Ectodermal cell (in vitro differentiated cells): ENCODE data around the gene PRR19.
"Not testable (repeated sequence)": the region's sequence is repeated elsewhere in the genome, so short reads cannot be mapped to it uniquely, and the experiment has no call there.

Experiments used
- H3K27ac ChIP-seq: 2 replicates; pipeline ENCODE4 v1.7.0; 2013; ENCODE audit warnings: mild to moderate bottlenecking, low read depth, low read length; ENCODE audit not compliant: insufficient read depth, poor library complexity, severe bottlenecking
- H3K27me3 ChIP-seq: 2 replicates; pipeline ENCODE4 v1.7.0; 2013; ENCODE audit warnings: mild to moderate bottlenecking, low read length; ENCODE audit not compliant: insufficient read depth, control insufficient read depth, poor library complexity, severe bottlenecking
- H3K36me3 ChIP-seq: one replicate; pipeline ENCODE4 v1.7.0; 2013; ENCODE audit warnings: low read length; ENCODE audit not compliant: control insufficient read depth, insufficient read depth
- H3K4me1 ChIP-seq: one replicate; pipeline ENCODE4 v1.7.0; 2013; ENCODE audit warnings: low read length; ENCODE audit not compliant: control insufficient read depth, insufficient read depth
- H3K4me3 ChIP-seq: 2 replicates; pipeline ENCODE4 v1.7.0; 2013; ENCODE audit warnings: low read depth, low read length, control low read depth; ENCODE audit not compliant: insufficient read depth
- H3K9me3 ChIP-seq: 2 replicates; pipeline ENCODE4 v1.7.0; 2013; ENCODE audit warnings: mild to moderate bottlenecking, low read length, moderate library complexity; ENCODE audit not compliant: control insufficient read depth
- WGBS, 2 experiments: methylation state at CpG; one replicate each; pipeline ENCODE4 v1.1.7; 2013; ENCODE audit warnings: missing lambda C conversion rate in 2 of 2; 5-methylcytosine and 5-hydroxymethylcytosine counted together

Gene PRR19

DNA sequence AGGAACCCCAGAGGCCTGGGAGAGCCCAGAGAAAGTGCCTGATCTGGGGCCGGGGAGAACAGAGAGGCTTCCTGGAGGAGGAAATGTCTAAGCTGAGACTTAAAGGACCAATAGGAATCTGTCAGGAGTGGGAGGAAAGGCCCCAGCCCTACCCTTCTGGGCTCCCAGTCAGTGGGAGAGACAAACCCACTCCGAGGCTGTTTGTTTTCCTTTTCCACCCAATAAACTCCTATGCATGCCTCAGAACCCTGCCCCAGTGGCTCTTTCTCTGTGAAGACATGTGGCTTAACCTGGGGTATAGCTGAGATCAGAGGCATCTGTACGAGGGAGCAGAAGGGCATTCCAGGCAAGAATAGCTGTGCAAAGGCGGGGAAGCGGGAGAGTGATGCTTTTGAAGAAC lies 25.4 kb downstream of the PRR19 start:
- Histone ChIP-seq H3K27me3 (peaks cover 28% of the 10 kb centered on the region), H3K36me3 (no peaks in the 10 kb centered on the region), H3K9me3 (no peaks in the 10 kb centered on the region), H3K4me1 (peaks cover 5% of the 10 kb centered on the region), H3K4me3 (no peak overlapping the region), H3K27ac (no peak overlapping the region)
- 96 to 97% methylated on average over 5 of the region's 5 CpGs for WGBS, 2 experiments

DNA sequence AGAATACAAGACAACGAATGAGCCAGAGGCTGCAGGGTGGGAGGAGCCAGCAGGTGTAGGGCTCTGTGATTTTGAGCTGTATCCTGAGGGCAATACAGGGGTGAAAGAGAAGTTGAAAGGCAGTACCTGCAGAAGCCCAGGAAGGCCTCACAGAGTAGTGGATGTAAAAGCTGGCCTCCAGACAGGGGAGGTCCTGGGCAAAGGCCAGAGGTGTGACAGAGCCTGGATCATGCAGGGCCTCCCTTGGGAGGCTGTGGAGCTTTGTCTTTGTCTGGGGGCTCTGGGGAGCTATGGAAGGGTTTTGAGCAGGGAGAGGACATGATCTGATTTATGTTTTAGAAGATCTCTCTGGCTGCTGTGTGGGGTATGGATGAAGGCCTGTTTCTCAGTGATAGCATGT lies 26.2 kb downstream of the PRR19 start:
- Histone ChIP-seq H3K4me3 (no peak overlapping the region), H3K4me1 (peaks cover 5% of the 10 kb centered on the region), H3K27me3 (peaks cover 20% of the 10 kb centered on the region), H3K27ac (no peak overlapping the region), H3K9me3 (no peaks in the 10 kb centered on the region), H3K36me3 (no peaks in the 10 kb centered on the region)
- 92 to 93% methylated on average over 1 of the region's 1 CpG for WGBS, 2 experiments

DNA sequence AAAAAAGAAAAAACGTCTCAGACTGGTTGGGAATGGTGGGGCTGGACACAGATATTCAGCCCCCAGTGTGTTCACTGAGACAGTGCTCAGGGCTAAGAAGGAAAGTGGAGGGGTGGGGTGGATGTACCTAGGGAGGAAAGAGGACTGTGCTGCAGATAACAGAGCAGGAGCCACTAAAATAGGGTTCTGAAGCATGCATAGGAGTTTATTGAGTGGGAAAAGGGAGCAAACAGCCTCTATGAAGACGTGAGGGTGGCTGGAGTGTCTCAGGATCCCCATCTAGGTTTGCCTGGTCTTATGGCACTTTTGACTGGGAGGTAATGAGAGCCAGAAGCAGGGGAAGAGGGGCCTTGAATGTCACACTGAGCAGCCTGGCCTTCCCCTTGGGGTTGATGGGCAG lies 26.9 kb downstream of the PRR19 start:
- H3K4me1 ChIP-seq, result peaks cover 5% of the 10 kb centered on the region
- H3K27me3 ChIP-seq, result peaks cover 13% of the 10 kb centered on the region
- WGBS, 2 experiments, result 82 to 88% methylated on average over 2 of the region's 2 CpGs
- H3K4me3 ChIP-seq, result no peak overlapping the region
- no peak overlapping the region for H3K27ac ChIP-seq
- no peaks in the 10 kb centered on the region for H3K36me3 ChIP-seq
- H3K9me3 ChIP-seq, result no peaks in the 10 kb centered on the region

DNA sequence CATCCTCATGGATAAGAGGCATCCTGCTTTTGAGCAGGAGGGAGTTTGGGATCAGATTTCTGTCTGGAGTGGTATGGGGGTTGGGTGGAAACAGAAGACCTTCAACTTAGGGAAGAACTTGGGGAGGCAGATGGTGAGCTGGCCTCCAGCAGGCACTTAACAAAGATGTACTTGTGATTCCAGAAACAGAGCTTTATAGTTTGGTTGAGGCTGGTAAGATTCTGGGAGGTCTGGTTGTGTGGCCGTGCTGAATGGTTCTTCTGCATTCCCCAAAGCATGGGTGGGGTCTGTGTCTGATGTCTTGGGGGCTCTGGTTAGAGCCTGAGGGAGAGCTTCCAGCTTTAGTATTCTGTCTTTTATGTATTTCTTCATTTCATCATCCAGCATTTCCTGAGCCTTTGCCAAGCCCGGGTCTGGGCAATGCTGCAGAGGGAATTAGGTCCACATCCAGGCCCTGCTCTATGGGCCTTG lies 28.3 kb downstream of the PRR19 start:
- Histone ChIP-seq H3K9me3 (no peaks in the 10 kb centered on the region), H3K4me3 (no peak overlapping the region), H3K27me3 (no peaks in the 10 kb centered on the region), H3K27ac (no peak overlapping the region), H3K4me1 (peaks cover 5% of the 10 kb centered on the region), H3K36me3 (no peaks in the 10 kb centered on the region)
- WGBS, 2 experiments, result 85 to 87% methylated on average over 2 of the region's 2 CpGs

DNA sequence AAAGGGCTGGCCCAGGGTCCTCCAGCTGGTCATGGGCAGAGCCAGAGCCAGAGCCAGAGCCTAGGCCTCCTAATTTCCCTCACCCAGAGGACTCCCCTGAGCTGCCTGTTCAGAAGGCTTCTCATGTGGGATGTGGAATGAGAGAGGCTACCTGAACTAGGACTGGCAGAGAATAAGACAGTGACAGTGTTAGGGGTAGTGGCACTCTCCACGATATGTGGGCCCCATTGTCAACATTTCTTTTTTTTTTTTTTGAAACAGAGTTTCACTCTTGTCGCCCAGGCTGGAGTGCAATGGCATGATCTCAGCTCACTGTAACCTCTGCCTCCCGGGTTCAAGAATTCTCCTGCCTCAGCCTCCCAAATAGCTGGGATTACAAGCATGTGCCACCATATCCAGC lies 29.4 kb downstream of the PRR19 start:
- WGBS, 2 experiments, result 89 to 92% methylated on average over 3 of the region's 3 CpGs
- H3K4me1 ChIP-seq, H3K27ac ChIP-seq, H3K9me3 ChIP-seq, H3K36me3 ChIP-seq, H3K27me3 ChIP-seq, H3K4me3 ChIP-seq: not testable (repeated sequence)

DNA sequence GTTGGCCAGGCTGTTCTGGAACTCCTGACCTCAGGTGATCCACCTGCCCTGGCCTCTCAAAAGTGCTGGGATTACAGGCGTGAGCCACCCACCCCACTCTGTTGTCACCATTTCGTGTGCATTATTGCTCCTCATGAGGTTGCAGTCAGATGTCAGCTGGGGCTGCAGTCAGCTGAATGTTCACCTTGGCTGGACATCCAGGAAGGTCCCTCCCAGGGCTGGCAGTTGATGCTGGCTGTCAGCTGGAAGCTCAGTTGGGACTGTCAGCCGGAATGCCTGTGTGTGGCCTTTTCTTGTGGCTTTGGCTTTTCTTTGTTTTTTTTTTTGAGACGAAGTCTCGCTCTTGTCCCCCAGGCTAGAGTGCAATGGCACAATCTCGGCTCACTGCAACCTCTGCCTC lies 30.1 kb downstream of the PRR19 start:
- Histone ChIP-seq H3K4me1 (no peaks in the 10 kb centered on the region), H3K9me3 (no peaks in the 10 kb centered on the region), H3K27me3 (no peaks in the 10 kb centered on the region), H3K36me3 (no peaks in the 10 kb centered on the region), H3K4me3 (no peak overlapping the region), H3K27ac (no peak overlapping the region)
- WGBS, 2 experiments, result 90 to 92% methylated on average over 5 to 6 of the region's 6 CpGs

DNA sequence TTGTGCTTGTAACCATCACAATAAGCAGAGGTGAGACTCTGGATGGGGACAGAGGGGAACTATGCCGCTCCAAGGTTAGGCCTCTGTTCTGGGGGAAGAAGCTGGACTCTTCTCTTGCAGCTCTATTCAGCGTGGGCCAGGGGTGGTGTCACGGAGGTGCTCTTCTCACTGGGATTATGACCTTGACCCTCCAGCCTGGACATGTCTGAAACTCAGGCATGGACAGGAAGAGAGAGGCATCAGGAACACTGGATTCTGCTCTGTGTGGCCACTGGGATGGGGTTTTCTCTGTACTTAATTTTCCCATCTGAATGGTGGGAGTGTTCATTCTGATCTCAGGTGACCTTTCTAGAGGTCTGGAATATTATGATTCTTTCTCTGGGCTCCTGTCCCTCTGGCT lies 31.1 kb downstream of the PRR19 start:
- no peak overlapping the region for H3K27ac ChIP-seq
- no peaks in the 10 kb centered on the region for H3K27me3 ChIP-seq
- no peak overlapping the region for H3K4me3 ChIP-seq
- no peaks in the 10 kb centered on the region for H3K9me3 ChIP-seq
- H3K4me1 ChIP-seq, result no peaks in the 10 kb centered on the region
- 94 to 97% methylated on average over 3 of the region's 3 CpGs for WGBS, 2 experiments
- H3K36me3 ChIP-seq, result peaks cover 3% of the 10 kb centered on the region

DNA sequence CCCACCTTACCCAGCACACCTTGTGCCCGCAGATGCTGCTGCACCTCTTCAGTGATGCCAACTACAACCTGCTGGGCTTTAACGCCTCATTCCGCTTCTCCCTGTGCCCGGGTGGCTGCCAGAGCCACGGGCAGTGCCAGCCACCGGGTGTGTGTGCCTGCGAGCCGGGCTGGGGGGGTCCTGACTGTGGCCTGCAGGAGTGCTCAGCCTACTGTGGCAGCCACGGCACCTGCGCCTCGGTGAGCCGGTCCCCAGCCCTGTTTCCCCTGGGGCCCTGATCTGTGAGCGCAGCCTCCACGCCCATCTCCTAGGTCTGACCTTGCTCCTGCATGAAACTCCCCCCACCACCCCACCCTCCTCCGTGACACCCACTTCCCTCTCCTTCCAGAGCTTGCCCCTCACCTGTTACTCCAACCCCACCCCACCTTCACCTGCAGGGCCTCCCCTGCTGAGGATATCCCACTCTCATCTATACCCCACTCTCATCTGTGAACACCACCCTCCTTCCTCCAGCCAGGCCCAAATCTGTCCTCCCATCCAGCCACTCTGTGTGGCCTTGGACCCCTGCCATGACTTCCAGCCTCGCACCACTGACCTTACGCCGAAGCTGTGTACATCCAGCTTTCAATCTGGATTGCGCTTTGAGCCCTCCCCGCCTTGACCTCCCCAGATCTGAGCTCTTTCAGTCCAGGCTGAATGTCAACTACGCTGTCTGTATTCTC lies 32.2 kb downstream of the PRR19 start:
- 95 to 96% methylated on average over 21 of the region's 21 CpGs for whole genome bisulfite sequencing, 2 experiments
- Histone ChIP-seq H3K27me3 (no peaks in the 10 kb centered on the region), H3K27ac (no peak overlapping the region), H3K36me3 (peaks cover 3% of the 10 kb centered on the region), H3K4me1 (no peaks in the 10 kb centered on the region), H3K9me3 (no peaks in the 10 kb centered on the region), H3K4me3 (no peak overlapping the region)

DNA sequence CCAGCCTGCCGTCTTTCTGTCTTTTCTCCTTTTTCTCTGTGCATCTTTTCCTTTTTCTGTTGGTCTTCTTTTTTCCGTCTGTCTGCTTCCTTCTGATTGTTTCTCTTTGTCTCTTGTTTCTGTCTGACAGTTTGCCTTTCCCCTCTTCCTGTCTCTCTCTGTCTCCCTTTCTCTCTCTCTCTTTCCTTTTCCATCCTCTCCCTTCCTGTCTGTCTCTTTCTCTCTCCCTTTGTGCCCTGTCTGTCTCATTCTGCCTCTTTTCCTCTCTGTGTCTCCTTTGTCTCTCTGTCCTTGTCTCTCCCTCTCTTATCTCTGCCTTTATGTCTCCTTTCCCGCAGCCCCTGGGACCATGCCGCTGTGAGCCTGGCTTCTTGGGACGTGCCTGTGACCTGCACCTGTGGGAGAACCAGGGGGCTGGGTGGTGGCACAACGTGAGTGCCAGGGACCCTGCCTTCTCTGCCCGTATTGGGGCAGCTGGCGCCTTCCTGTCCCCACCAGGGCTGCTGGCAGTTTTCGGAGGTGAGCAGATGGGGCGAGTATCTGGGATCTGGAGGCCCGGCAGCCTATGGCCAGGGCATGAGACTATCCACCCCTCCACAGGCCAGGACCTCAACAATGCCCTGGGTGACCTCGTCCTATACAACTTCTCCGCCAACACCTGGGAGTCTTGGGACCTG lies 32.9 kb downstream of the PRR19 start:
- Histone ChIP-seq H3K9me3 (no peaks in the 10 kb centered on the region), H3K27ac (no peak overlapping the region), H3K27me3 (no peaks in the 10 kb centered on the region), H3K36me3 (peaks cover 3% of the 10 kb centered on the region), H3K4me3 (no peak overlapping the region), H3K4me1 (no peaks in the 10 kb centered on the region)
- WGBS, 2 experiments, result 94 to 96% methylated on average over 13 of the region's 13 CpGs

DNA sequence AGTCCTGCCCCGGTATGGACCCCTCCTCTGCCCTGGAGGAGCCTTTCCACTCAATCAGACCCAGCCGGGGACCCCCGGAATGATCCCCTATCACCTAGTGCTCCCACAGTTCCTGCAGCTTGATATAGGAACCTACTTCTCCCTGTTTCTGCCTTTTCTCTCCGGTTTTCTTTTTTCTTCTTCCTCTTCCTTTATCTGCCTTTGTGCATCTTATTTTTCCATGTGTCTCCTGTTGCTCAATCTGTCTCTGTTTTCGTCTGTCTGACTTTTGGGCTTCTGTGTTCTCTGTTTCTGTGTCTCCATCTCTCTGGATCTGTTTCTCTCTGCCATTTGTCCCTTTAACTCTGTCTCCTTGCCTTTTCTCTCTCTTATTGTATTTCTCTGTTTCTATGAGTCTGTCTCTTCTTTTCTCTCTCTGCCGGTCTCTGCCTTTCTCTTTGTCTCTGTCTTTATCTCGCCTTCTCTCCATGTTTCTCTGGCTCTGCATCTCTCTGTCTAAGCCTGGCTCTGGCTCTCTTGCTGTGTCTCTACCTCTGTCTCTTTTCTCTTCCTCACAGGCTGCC lies 33.5 kb downstream of the PRR19 start:
- Histone ChIP-seq H3K27me3 (no peaks in the 10 kb centered on the region), H3K36me3 (peaks cover 3% of the 10 kb centered on the region), H3K4me1 (no peaks in the 10 kb centered on the region), H3K27ac (no peak overlapping the region), H3K4me3 (no peak overlapping the region), H3K9me3 (no peaks in the 10 kb centered on the region)
- 92% methylated on average over 7 of the region's 7 CpGs for WGBS, 2 experiments
